SU-DHL-6 (cell line): Measurements from ENCODE around the gene ADGRF3.
"Not testable (repeated sequence)": the region's sequence is repeated elsewhere in the genome, so short reads cannot be mapped to it uniquely, and the experiment has no call there.

Experiments used
- H2AFZ ChIP-seq: fragments of 200-600 bp; sonication (generic); 2 replicates; pipeline ENCODE4 v1.6.1; 2014; ENCODE audit warnings: low read depth, mild to moderate bottlenecking, moderate library complexity, mixed read lengths, antibody characterized with exemption, low read length; ENCODE audit not compliant: severe bottlenecking
- H3F3A ChIP-seq: fragments of 200-600 bp; shearing (Covaris generic); 2 replicates; pipeline ENCODE4 v1.6.0; 2016; ENCODE audit warnings: antibody characterized with exemption, mild to moderate bottlenecking; ENCODE audit not compliant: insufficient read depth
- H3K27ac ChIP-seq: fragments of 200-600 bp; sonication (generic); 2 replicates; pipeline ENCODE4 v1.5.1; 2016; ENCODE audit warnings: low read depth, mild to moderate bottlenecking, low read length, moderate library complexity, mixed read lengths
- H3K27me3 ChIP-seq: fragments of 200-600 bp; sonication (generic), shearing (Covaris generic); 2 replicates; pipeline ENCODE4 v1.6.0; 2014; ENCODE audit warnings: mild to moderate bottlenecking, low read length
- H3K36me3 ChIP-seq: fragments of 200-600 bp; sonication (generic); 2 replicates; pipeline ENCODE4 v1.6.1; 2014; ENCODE audit warnings: mild to moderate bottlenecking, low read length, mixed read lengths
- H3K4me2 ChIP-seq: fragments of 300-600, 200-600 bp; shearing (Covaris generic), sonication (generic); 2 replicates; pipeline ENCODE4 v1.6.0; 2014; ENCODE audit warnings: low read length, low read depth, mild to moderate bottlenecking; ENCODE audit not compliant: poor library complexity, severe bottlenecking
- H3K4me3 ChIP-seq: fragments of 200-600 bp; sonication (generic); 2 replicates; pipeline ENCODE4 v1.5.1; 2014; ENCODE audit warnings: antibody characterized with exemption, low read length, mild to moderate bottlenecking, mixed read lengths; ENCODE audit not compliant: insufficient read depth, poor library complexity, severe bottlenecking
- H3K79me2 ChIP-seq: fragments of 200-600 bp; sonication (generic); 2 replicates; pipeline ENCODE4 v1.6.1; 2014; ENCODE audit warnings: mild to moderate bottlenecking, low read length, moderate library complexity; ENCODE audit not compliant: insufficient read depth
- H3K9ac ChIP-seq: fragments of 200-600 bp; sonication (generic); 2 replicates; pipeline ENCODE4 v1.7.0; 2014; ENCODE audit warnings: mild to moderate bottlenecking, low read length
- H3K9me2 ChIP-seq: fragments of 200-600 bp; sonication (generic); replicated peaks from 2 replicates; pipeline ENCODE4 v1.6.1; 2014; ENCODE audit warnings: low read length; ENCODE audit not compliant: insufficient read depth
- H3K9me3 ChIP-seq: fragments of 200-600 bp; sonication (generic); 2 replicates; pipeline ENCODE4 v1.6.1; 2014; ENCODE audit warnings: low read length, mixed read lengths; ENCODE audit not compliant: insufficient read depth
- H4K20me1 ChIP-seq: fragments of 200-600 bp; sonication (generic); 2 replicates; pipeline ENCODE4 v1.6.1; 2014; ENCODE audit warnings: low read depth, mild to moderate bottlenecking, antibody characterized with exemption, low read length, moderate library complexity, mixed read lengths
- EZH2phosphoT487 ChIP-seq: fragments of 200-600 bp; sonication (generic), shearing (Covaris generic); conservative IDR thresholded peaks from 2 replicates; pipeline ENCODE4 v1.6.1; 2018; ENCODE audit warnings: mild to moderate bottlenecking, antibody characterized with exemption, low read length, moderate library complexity, mixed read lengths
- TF ChIP-seq, protein P1 (sequence below): fragments of 200-600 bp; sonication (generic); IDR thresholded peaks from one replicate; pipeline ENCODE4 v1.5.1; 2017; ENCODE audit warnings: antibody characterized with exemption, mild to moderate bottlenecking, low read length, moderate library complexity; ENCODE audit not compliant: insufficient read depth, poor library complexity, severe bottlenecking

Gene ADGRF3

DNA sequence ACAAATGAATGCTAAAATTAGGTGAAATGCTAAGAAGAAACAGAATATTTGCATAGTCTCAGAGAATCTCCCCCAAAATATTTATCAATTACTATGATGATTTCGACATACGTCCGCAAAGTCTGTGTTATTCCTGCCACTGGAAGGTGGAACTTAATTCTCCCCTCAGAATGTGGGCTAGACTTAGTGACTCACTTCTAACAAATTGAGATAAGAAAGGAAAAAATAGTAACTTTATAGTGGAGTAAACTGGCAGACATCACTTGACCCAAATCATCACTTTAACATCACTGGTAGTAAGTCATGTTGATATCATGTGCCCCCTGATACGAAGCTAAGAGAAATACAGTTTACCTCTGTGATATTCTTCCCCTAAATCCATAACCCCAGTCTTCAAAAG, 78.4 kb downstream of the ADGRF3 start:
- Histone ChIP-seq H3K9me3 (no peaks in the 10 kb centered on the region), H3K36me3 (no peaks in the 10 kb centered on the region), H4K20me1 (no peaks in the 10 kb centered on the region), H3K27me3 (no peaks in the 10 kb centered on the region), H3K4me3 (no peak overlapping the region), H3K4me2 (no peak overlapping the region), H3K27ac (no peak overlapping the region), H2AFZ (no peak overlapping the region), H3F3A (0 out of 2 replicates have a peak, but pooled peaks cover 18% of the 10 kb centered on the region), H3K9ac (no peak overlapping the region), H3K9me2 (no peaks in the 10 kb centered on the region), H3K79me2 (no peaks in the 10 kb centered on the region)
- no peak for TF ChIP-seq EZH2phosphoT487
- TF ChIP-seq, protein P1, sequence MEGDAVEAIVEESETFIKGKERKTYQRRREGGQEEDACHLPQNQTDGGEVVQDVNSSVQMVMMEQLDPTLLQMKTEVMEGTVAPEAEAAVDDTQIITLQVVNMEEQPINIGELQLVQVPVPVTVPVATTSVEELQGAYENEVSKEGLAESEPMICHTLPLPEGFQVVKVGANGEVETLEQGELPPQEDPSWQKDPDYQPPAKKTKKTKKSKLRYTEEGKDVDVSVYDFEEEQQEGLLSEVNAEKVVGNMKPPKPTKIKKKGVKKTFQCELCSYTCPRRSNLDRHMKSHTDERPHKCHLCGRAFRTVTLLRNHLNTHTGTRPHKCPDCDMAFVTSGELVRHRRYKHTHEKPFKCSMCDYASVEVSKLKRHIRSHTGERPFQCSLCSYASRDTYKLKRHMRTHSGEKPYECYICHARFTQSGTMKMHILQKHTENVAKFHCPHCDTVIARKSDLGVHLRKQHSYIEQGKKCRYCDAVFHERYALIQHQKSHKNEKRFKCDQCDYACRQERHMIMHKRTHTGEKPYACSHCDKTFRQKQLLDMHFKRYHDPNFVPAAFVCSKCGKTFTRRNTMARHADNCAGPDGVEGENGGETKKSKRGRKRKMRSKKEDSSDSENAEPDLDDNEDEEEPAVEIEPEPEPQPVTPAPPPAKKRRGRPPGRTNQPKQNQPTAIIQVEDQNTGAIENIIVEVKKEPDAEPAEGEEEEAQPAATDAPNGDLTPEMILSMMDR = no peak

DNA sequence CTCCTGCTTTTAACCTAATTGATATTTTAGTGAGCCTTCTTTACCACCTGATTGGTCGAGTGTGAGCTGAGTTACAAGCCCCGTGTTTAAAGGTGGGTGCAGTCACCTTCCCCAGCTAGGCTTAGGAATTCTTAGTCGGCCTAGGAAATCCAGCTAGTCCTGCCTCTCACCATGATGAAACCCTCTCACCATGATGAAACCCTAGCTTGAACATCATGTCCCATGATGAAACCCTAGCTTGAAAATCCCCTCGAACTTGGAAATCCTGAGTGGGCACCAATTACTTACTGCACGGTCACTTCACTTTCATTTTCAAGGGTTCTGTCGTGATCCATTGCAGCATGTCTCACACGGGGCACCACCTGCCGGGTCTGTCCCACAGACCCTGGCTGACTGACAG, 87.8 kb downstream of the ADGRF3 start:
- not testable (repeated sequence) for H3K4me3 ChIP-seq, H3K4me2 ChIP-seq, H3K27ac ChIP-seq, H3K9ac ChIP-seq, H3K36me3 ChIP-seq, H3K9me3 ChIP-seq, H2AFZ ChIP-seq, H4K20me1 ChIP-seq, H3K9me2 ChIP-seq, H3K79me2 ChIP-seq, H3K27me3 ChIP-seq, H3F3A ChIP-seq
